Measurements from ENCODE around the gene PRKAR2B.

GRCh38 chr7:107108793-107109371 is 64.4 kb downstream of the PRKAR2B start:
- no peak for TF ChIP-seq CTCF (IDR thresholded peaks at IDR 0.05)
- no peak for TF ChIP-seq POLR2AphosphoS5 (IDR thresholded peaks at IDR 0.05)
